Mesenchymal stem cell (in vitro differentiated cells and primary cell): Measurements from ENCODE around the gene ATG7. TPM values are rescaled to one million over a fixed set of nuclear protein-coding genes. Genes with fewer than 3 reads are reported as not detected.

ENCODE experiments used
- DNase-seq: peaks from one replicate; pipeline ENCODE4 v3.0.0-alpha.2; 2013
- H2AFZ ChIP-seq: one replicate; pipeline ENCODE4 v1.6.1; 2013; ENCODE audit warnings: low read depth, mild to moderate bottlenecking, control low read depth, inconsistent platforms, low read length, moderate library complexity
- H2AK5ac ChIP-seq: 2 replicates; pipeline ENCODE4 v1.6.1; 2013; ENCODE audit warnings: low read length, moderate library complexity, mild to moderate bottlenecking, inconsistent platforms; ENCODE audit not compliant: severe bottlenecking
- H2BK120ac ChIP-seq: one replicate; pipeline ENCODE4 v1.6.1; 2013; ENCODE audit warnings: low read depth, mild to moderate bottlenecking, inconsistent platforms, low read length, moderate library complexity
- H2BK12ac ChIP-seq, 2 experiments: one replicate each; pipeline ENCODE4 v1.6.1; 2013; ENCODE audit warnings: inconsistent platforms in 2 of 2, low read length in 2 of 2, mild to moderate bottlenecking in 2 of 2, moderate library complexity in 2 of 2, control low read depth in 1 of 2
- H2BK15ac ChIP-seq: one replicate; pipeline ENCODE4 v1.6.1; 2013; ENCODE audit warnings: mild to moderate bottlenecking, low read depth, inconsistent platforms; ENCODE audit not compliant: poor library complexity, severe bottlenecking
- H2BK5ac ChIP-seq: 2 replicates; pipeline ENCODE4 v1.6.1; 2013; ENCODE audit warnings: low read depth, mild to moderate bottlenecking, low read length, control low read depth, inconsistent platforms; ENCODE audit not compliant: poor library complexity, severe bottlenecking
- H3K14ac ChIP-seq, 2 experiments: one replicate each; pipeline ENCODE4 v1.6.1; 2013; ENCODE audit warnings: inconsistent platforms in 2 of 2, low read length in 2 of 2, control low read depth in 1 of 2, mild to moderate bottlenecking in 1 of 2, moderate library complexity in 1 of 2
- H3K18ac ChIP-seq, 2 experiments: one replicate each; pipeline ENCODE4 v1.6.1; 2013; ENCODE audit warnings: inconsistent platforms in 2 of 2, low read length in 2 of 2, control low read depth in 1 of 2, low read depth in 1 of 2, mild to moderate bottlenecking in 1 of 2
- H3K23ac ChIP-seq, 2 experiments: one replicate each; pipeline ENCODE4 v1.6.1; 2013; ENCODE audit warnings: inconsistent platforms in 2 of 2, low read length in 2 of 2, mild to moderate bottlenecking in 2 of 2, moderate library complexity in 2 of 2, control low read depth in 1 of 2
- H3K27ac ChIP-seq: 2 replicates; pipeline ENCODE4 v1.5.1; 2013; ENCODE audit warnings: mild to moderate bottlenecking, moderate library complexity, low read length, control low read depth, inconsistent platforms; ENCODE audit not compliant: poor library complexity, severe bottlenecking
- H3K27me3 ChIP-seq, 2 experiments: 2 replicates each; pipeline versions ENCODE4 v1.6.1 to v1.7.0; 2013; ENCODE audit warnings: low read length in 2 of 2, mild to moderate bottlenecking in 2 of 2, moderate library complexity in 2 of 2, control low read depth in 1 of 2, inconsistent platforms in 1 of 2; ENCODE audit not compliant: control insufficient read depth in 1 of 2, insufficient read depth in 1 of 2
- H3K36me3 ChIP-seq, 2 experiments: 2 replicates each; pipeline versions ENCODE4 v1.6.1 to v1.7.0; 2013; ENCODE audit warnings: low read length in 2 of 2, control low read depth in 1 of 2, inconsistent platforms in 1 of 2, low read depth in 1 of 2, mild to moderate bottlenecking in 1 of 2; ENCODE audit not compliant: insufficient read depth in 2 of 2, control insufficient read depth in 1 of 2
- H3K4ac ChIP-seq, 2 experiments: one replicate each; pipeline ENCODE4 v1.6.1; 2013; ENCODE audit warnings: inconsistent platforms in 2 of 2, low read length in 2 of 2, mild to moderate bottlenecking in 2 of 2, moderate library complexity in 2 of 2, control low read depth in 1 of 2, low read depth in 1 of 2
- H3K4me1 ChIP-seq: 2 replicates; pipeline ENCODE4 v1.6.1; 2013; ENCODE audit warnings: low read depth, low read length, control low read depth; ENCODE audit not compliant: control insufficient read depth, insufficient read depth
- H3K4me2 ChIP-seq: 2 replicates; pipeline ENCODE4 v1.6.1; 2013; ENCODE audit warnings: low read length, mild to moderate bottlenecking, inconsistent platforms; ENCODE audit not compliant: poor library complexity, severe bottlenecking
- H3K4me3 ChIP-seq, 2 experiments: 2 replicates each; pipeline versions ENCODE4 v1.5.1 to v1.7.0; 2013; ENCODE audit warnings: low read length in 2 of 2, mild to moderate bottlenecking in 2 of 2, control low read depth in 1 of 2, low read depth in 1 of 2; ENCODE audit not compliant: insufficient read depth in 1 of 2
- H3K79me1 ChIP-seq: replicated peaks from 2 replicates; pipeline ENCODE4 v1.6.1; 2013; ENCODE audit warnings: mild to moderate bottlenecking, control low read depth, low read length, inconsistent platforms; ENCODE audit not compliant: poor library complexity, severe bottlenecking
- H3K9ac ChIP-seq: 2 replicates; pipeline ENCODE4 v1.7.0; 2013; ENCODE audit warnings: mild to moderate bottlenecking, low read length, moderate library complexity
- H3K9me3 ChIP-seq: 2 replicates; pipeline ENCODE4 v1.7.0; 2013; ENCODE audit warnings: mild to moderate bottlenecking, low read length; ENCODE audit not compliant: control insufficient read depth
- H4K8ac ChIP-seq: one replicate; pipeline ENCODE4 v1.6.1; 2013; ENCODE audit warnings: inconsistent platforms, mild to moderate bottlenecking, low read length, moderate library complexity
- H4K91ac ChIP-seq: one replicate; pipeline ENCODE4 v1.6.1; 2013; ENCODE audit warnings: mild to moderate bottlenecking, low read length, inconsistent platforms
- whole genome bisulfite sequencing: methylation state at CpG from one replicate; pipeline ENCODE4 v1.1.7; 2013; ENCODE audit warnings: mixed read lengths; 5-methylcytosine and 5-hydroxymethylcytosine counted together
- small RNA-seq: library from polyadenylated mRNA; stranded (forward); fragments of <200 nt; extraction: miRNeasy Mini kit (QIAGEN cat#:217004); gene quantifications from one replicate; pipeline ENCODE3, GENCODE V24; 2013; ENCODE audit warnings: low read depth

Gene ATG7

GRCh38 chr3:11606090-11606784, 334.0 kb downstream of the ATG7 start:
- Histone ChIP-seq H3K27ac (no peak overlapping the region), H3K4ac (no peak overlapping the region), H4K91ac (no peak overlapping the region), H3K27me3 (no peaks in the 10 kb centered on the region), H2BK5ac (no peak overlapping the region), H3K23ac (no peak overlapping the region), H3K9ac (no peak overlapping the region), H3K36me3 (peaks cover 11 to 18% of the 10 kb centered on the region in 2 experiments), H2AFZ (no peak overlapping the region), H3K18ac (peak overlapping the region in 1 of 2 experiments; percentile 4), H3K4me1 (peaks cover 21% of the 10 kb centered on the region), H2AK5ac (no peak overlapping the region), H3K79me1 (peaks cover 3% of the 10 kb centered on the region), H2BK120ac (no peak overlapping the region), H3K14ac (no peak overlapping the region), H2BK15ac (no peak overlapping the region), H3K9me3 (no peaks in the 10 kb centered on the region), H4K8ac (no peak overlapping the region), H3K4me3 (no peak overlapping the region), H3K4me2 (no peak overlapping the region), H2BK12ac (peak overlapping the region in 1 of 2 experiments; percentile 39)
- 92% methylated on average over 9 of the region's 11 CpGs for WGBS
- DNase-seq: no peak

DNA sequence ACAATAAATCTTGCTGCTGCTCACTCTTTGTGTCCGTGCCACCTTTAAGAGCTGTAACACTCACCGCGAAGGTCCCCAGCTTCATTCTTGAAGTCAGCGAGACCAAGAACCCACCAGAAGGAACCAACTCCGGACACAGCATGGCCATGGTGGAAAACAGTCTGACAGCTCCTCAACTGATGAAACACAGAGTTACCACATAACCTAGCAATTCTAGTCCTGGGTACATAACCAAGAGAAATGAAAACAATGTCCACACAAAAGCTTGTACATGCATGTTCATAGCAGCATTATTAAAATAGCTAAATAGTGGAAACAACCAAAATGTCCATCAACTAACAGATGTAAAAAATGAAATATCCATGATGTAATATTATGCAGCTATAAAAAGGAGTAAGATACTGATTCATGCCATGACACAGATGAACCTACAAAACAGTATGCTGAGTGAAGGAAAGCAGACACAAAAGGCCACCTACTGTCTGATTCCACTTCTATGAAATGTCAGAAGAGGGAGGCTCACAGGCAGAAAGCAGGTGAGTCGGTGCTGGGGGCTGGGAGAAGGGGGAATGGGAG, 334.8 kb downstream of the ATG7 start:
- H3K23ac ChIP-seq: no peak overlapping the region
- peaks cover 22% of the 10 kb centered on the region for H3K4me1 ChIP-seq
- H3K4me2 ChIP-seq: no peak overlapping the region
- peak overlapping the region in 1 of 2 experiments; percentile 48 for H3K18ac ChIP-seq
- no peaks in the 10 kb centered on the region for H3K27me3 ChIP-seq
- H2AFZ ChIP-seq: no peak overlapping the region
- H2BK5ac ChIP-seq: no peak overlapping the region
- no peak overlapping the region for H3K14ac ChIP-seq
- no peak overlapping the region for H3K27ac ChIP-seq
- DNase-seq: no peak
- 95% methylated on average over 6 of the region's 6 CpGs for WGBS
- H3K9me3 ChIP-seq: no peaks in the 10 kb centered on the region
- peaks cover 3% of the 10 kb centered on the region for H3K79me1 ChIP-seq
- H3K4ac ChIP-seq: no peak overlapping the region
- no peak overlapping the region for H4K8ac ChIP-seq
- no peak overlapping the region for H2BK15ac ChIP-seq
- no peak overlapping the region for H2AK5ac ChIP-seq
- no peak overlapping the region for H3K4me3 ChIP-seq
- H4K91ac ChIP-seq: no peak overlapping the region
- H2BK120ac ChIP-seq: no peak overlapping the region
- H3K36me3 ChIP-seq: peaks cover 15 to 18% of the 10 kb centered on the region in 2 experiments
- peak overlapping the region in 1 of 2 experiments; percentile 42 for H2BK12ac ChIP-seq
- peak overlapping the region; percentile 58 for H3K9ac ChIP-seq

Small RNA genes within 50 kb of the gene (small RNA-seq; reads per million reads assigned to genes)
- gene AC022001.1: not detected
- gene AC026185.1: not detected
- not detected for gene AC083855.1
